ENCODE measurements around the gene COL4A2. TPM values are rescaled to one million over a fixed set of nuclear protein-coding genes. Genes with fewer than 3 reads are reported as not detected.

Gene COL4A2
- total RNA-seq, 1 donor from 2014 or later, result 180 TPM

- intact Hi-C loops (cut with DNase I), result no loop called here
- no peaks in the 10 kb centered on the region for H3K36me3 ChIP-seq
- H3K9me3 ChIP-seq, result no peaks in the 10 kb centered on the region
- H3K27me3 ChIP-seq, result no peaks in the 10 kb centered on the region
- DNase-seq (ENCODE audit: extremely low spot score in 2 of 2), result no peak
- no peak for TF ChIP-seq POLR2A (IDR thresholded peaks at IDR 0.05)
- TF ChIP-seq POLR2AphosphoS5 (IDR thresholded peaks at IDR 0.05; ENCODE audit: insufficient read depth in 1 of 2, low read depth in 1 of 2), result no peak
- no peak for TF ChIP-seq CTCF (IDR thresholded peaks at IDR 0.05)
- peak overlapping the region; percentile 15 for H3K27ac ChIP-seq
- peaks cover 54% of the 10 kb centered on the region for H3K4me1 ChIP-seq
- no peak overlapping the region for H3K4me3 ChIP-seq
Measured at GRCh38 chr13:110326263-110326904, 19.3 kb downstream of the COL4A2 start.

- Histone ChIP-seq H3K27ac (peak overlapping the region; percentile 15), H3K4me3 (no peak overlapping the region), H3K4me1 (peaks cover 60% of the 10 kb centered on the region), H3K36me3 (no peaks in the 10 kb centered on the region), H3K9me3 (no peaks in the 10 kb centered on the region), H3K27me3 (no peaks in the 10 kb centered on the region)
- intact Hi-C loops (cut with DNase I), result no loop called here
- DNase-seq (ENCODE audit: extremely low spot score in 2 of 2), result no peak
- no peak for TF ChIP-seq POLR2A (IDR thresholded peaks at IDR 0.05)
- no peak for TF ChIP-seq POLR2AphosphoS5 (IDR thresholded peaks at IDR 0.05; ENCODE audit: insufficient read depth in 1 of 2, low read depth in 1 of 2)
- no peak for TF ChIP-seq CTCF (IDR thresholded peaks at IDR 0.05)
Measured at GRCh38 chr13:110327051-110327721, 20.1 kb downstream of the COL4A2 start.

GRCh38 chr13:110328573-110328972 lies 21.5 kb downstream of the COL4A2 start:
- H3K4me3 ChIP-seq, result no peak overlapping the region
- peaks cover 55% of the 10 kb centered on the region for H3K4me1 ChIP-seq
- no peak overlapping the region for H3K27ac ChIP-seq
- no peaks in the 10 kb centered on the region for H3K36me3 ChIP-seq
- no peaks in the 10 kb centered on the region for H3K9me3 ChIP-seq
- DNase-seq (ENCODE audit: extremely low spot score in 2 of 2), result no peak
- no peaks in the 10 kb centered on the region for H3K27me3 ChIP-seq
- TF ChIP-seq CTCF (IDR thresholded peaks at IDR 0.05), result no peak
- no peak for TF ChIP-seq POLR2AphosphoS5 (IDR thresholded peaks at IDR 0.05; ENCODE audit: insufficient read depth in 1 of 2, low read depth in 1 of 2)
- no peak for TF ChIP-seq POLR2A (IDR thresholded peaks at IDR 0.05)
- intact Hi-C loops (cut with DNase I), result no loop called here

GRCh38 chr13:110329258-110329657 lies 22.2 kb downstream of the COL4A2 start:
- no peaks in the 10 kb centered on the region for H3K9me3 ChIP-seq
- H3K27ac ChIP-seq, result peak overlapping the region; percentile 68
- peaks cover 48% of the 10 kb centered on the region for H3K4me1 ChIP-seq
- H3K36me3 ChIP-seq, result no peaks in the 10 kb centered on the region
- TF ChIP-seq POLR2A (IDR thresholded peaks at IDR 0.05) (no peak), POLR2AphosphoS5 (IDR thresholded peaks at IDR 0.05; ENCODE audit: insufficient read depth in 1 of 2, low read depth in 1 of 2) (no peak), CTCF (IDR thresholded peaks at IDR 0.05) (no peak)
- H3K27me3 ChIP-seq, result no peaks in the 10 kb centered on the region
- intact Hi-C loops (cut with DNase I), result no loop called here
- DNase-seq (ENCODE audit: extremely low spot score in 2 of 2), result no peak
- no peak overlapping the region for H3K4me3 ChIP-seq

Data from vagina (tissue), 2 donors.